SW480 (cell line): ENCODE data around the gene TMPRSS6.

Experiments
- DNase-seq: peaks from one replicate; pipeline ENCODE4 v3.0.0-alpha.2; 2016; ENCODE audit warnings: low spot score

TMPRSS6 gene

DNA sequence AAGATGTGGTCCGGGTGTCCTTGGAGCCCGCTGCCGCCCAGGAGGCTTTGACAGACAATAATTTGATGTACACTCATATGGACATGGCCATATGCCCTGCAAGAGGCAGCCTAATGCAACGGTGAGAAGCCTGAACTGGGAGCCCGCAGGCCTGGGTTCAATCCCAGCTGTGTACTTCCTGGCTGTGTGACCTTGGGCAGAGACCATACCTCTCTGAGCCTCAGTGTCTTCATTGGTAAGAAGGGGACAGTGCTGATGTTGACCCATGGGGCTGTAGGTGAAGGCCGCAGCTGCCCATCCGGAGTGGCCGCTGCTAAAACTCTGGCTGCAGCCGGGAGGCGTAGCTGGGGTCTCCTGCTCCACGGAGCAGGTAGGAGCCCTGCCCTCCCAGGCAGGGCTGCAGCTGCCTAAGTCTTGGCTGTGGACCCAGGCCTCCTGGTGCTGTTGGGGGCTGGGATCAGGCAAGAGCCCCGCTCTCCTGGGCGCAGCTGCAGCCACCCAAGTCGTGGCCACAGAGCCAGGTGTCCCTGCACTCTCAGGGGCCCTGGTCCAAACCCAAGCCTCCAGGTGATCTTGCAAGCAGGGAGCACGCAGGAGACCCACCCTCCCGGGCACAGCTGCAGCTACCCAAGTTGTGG is 31.3 kb upstream of the TMPRSS6 start:
- DNase-seq = no peak

- DNase-seq = no peak
Measured at GRCh38 chr22:37139762-37140161, 30.2 kb upstream of the TMPRSS6 start.

- DNase-seq = no peak
Measured at GRCh38 chr22:37138849-37139561, 29.5 kb upstream of the TMPRSS6 start.

GRCh38 chr22:37137903-37138665 is 28.6 kb upstream of the TMPRSS6 start:
- DNase-seq = no peak

DNA sequence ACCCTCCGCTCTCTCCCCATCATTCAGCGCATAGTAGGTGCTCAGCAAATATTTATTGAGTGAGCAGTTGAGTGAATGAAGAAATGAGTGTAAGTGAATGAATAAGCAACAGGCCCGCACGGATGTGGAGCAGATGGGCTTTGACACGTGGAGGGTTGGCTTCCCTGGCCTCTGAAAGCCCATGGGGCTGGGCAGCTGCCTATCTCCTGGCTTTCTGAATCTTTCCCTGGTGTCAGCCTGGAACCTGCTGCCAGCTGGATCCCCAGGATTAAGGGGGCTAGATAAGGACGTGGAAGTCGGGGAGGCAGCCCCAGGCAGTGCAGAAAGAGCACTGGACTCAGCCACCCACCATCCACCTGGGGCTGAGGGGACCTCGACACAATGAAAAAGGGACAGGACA is 27.6 kb upstream of the TMPRSS6 start:
- no peak for DNase-seq

DNA sequence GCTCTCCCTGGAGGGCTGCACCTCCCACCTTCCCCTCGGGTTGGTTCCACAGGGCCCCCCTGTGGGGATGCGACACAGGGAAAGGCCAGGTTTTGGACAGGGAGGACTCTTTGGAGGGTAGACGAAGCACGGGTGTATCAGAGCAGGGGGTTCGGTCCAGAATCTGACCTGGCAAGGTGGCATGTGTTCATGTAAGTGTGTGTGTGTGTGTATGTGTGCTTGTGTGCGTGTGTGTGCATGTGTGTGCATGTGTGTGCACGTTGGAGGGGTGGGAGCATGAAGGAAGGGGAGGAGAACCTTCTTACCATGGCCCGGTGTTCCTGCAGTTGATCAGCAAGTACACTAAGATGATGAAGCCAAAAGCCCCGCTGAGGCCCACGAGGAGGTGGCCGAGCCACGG is 25.5 kb upstream of the TMPRSS6 start:
- DNase-seq = no peak

DNA sequence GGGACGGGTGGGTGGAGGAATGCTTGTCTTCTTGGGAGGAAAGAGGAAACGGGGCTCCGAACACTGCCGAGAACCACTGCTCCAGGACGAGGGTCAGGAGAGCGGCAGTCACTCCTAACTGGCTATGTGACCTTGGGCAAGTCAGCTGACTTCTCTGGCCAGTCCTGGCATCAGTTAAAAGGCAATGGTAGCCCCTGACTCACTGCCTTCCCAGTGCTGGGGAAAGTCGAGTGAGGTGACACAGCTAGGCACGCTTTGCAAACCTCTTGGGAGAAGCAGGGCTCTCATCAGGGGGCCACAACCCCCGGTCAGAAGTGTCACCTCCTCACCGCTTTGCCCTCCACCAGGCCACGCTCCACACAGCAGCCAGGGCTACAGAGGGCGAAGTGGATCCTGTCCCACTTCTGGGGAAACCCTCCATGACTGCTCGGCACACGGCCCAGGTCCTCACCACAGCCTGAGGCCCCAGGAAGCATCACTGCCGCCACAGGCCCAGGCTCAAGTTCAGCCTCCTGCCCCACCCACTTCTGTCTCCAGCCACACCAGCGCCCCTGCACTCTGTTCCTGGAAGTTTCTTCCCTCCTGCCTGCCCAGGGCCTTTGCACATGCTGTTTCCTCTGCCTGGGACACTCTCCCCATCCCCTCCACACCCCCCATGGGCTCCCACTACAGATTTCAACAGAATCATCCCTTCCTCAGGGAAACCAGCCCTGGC is 23.9 kb upstream of the TMPRSS6 start:
- no peak for DNase-seq

- no peak for DNase-seq
Measured at GRCh38 chr22:37132773-37133172, 23.3 kb upstream of the TMPRSS6 start.

- no peak for DNase-seq
Measured at GRCh38 chr22:37129866-37130441, 20.4 kb upstream of the TMPRSS6 start.

DNA sequence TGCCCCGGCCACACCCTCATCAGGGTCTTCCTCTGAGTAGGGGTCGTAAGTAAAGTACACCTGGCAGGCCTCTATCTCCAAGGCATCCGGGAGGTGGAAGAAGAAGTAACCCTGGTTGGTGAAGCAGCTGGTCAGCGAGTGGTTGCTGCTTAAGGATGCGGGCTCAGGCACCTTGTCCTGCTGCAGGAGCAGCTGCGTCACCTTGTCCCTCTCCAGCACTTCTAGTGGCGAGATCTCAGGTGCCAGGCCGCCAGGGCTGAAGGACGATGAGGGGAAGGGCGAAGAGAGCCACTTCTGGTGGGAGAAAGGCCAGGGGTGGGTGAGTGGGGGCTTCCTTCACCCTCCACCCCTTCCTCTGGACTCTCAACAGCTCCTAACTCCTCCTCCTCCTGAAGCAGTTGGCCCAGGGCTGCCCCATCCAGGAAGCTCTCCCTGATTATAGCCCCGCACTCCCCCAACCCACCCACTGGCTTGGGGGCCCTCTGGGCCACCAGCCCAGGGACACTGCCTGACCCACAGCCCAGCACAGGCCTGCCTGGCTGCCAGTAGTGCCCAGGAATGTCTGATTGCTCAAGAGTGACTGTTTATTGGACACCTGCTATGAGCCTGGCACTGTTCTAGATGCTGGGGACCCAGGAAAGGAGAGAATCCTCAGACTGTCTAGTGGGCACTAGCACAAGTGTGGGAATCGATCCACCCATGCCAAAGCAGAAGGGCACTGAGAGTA is 19.2 kb upstream of the TMPRSS6 start:
- DNase-seq = no peak

DNA sequence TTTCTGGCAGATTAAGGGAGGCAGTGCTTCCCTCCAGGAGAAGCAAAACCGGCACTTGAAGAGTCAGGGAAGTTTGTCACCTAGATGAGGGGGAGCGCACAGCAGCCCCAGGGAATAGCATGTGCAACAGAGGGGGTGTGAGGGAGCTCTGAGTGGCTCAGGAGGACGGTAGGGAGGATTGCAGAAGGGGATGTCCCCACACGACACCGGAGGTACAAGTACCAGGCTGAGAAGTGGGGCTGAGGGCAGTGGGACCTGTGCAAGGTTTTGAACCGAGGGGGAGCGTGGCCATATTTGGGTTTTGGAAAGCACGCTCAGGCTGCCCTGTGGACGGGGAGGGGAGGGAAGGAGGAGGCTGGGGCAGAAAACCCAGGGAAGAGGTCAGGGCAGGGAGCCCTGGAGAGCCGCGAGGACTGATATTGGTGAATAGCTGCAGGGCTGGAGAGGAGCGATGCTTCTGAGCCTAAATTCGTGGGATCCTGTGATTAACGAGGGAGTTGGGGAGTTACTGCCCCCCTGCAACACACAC is 17.9 kb upstream of the TMPRSS6 start:
- DNase-seq = no peak

DNA sequence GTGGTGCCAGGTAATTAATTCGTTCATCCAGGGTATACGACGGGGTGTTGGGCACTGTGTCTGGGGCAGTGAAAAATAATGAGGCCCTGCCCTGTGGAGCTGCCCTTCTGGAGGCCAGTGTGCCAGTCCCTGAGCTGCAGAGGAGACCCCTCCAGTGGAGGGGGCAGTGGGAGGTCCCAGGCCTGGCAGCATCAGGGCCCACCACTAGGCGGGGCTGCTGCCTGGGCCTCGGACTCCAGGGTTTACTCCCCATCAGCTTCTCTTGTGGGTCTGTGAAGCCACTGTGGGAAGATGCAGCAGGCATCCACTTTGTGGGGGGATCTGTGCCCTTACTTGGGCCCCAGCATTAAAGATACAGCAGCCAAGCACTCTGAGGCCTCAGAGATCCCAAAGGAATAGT is 17.4 kb upstream of the TMPRSS6 start:
- DNase-seq = no peak

DNA sequence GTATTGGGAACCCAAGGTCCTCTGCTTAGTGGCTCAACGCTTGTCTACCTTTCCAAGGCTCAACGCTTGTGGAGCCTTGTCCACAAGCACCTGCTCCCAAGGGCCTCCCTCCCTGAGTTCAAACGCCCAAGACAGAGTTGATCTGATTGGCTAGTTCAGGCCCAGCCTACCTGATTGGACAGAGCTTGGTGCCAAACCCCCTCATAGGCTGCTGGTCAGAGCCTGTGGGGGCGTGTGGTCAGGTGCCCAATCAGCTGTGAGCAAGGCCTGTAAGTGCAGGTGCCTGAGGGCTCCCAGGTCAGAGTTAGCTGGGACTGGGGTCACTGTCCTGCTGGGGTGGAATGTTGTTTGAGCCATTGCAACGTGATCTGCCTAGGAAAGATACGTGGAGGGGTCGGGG is 16.9 kb upstream of the TMPRSS6 start:
- peak; percentile 27 for DNase-seq

DNA sequence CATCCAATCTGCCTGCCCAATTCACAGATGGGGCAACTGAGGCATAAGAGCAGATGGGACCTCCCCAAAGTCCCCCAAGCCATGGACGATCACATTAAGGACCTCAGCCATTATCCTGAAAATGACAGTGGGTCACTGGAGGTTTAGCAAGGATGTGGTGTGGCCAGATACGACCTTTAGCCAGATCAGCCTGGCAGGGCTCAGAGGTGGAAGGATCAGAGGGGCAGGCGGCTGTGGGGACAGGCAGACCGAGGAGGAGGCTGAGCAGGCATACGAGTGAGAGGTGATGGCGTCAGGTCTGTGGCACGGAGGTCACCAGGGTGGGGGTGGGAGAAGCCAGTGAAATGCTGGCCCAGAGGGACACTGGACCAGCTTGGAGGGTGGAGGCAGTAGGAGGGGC is 14.1 kb upstream of the TMPRSS6 start:
- no peak for DNase-seq

DNA sequence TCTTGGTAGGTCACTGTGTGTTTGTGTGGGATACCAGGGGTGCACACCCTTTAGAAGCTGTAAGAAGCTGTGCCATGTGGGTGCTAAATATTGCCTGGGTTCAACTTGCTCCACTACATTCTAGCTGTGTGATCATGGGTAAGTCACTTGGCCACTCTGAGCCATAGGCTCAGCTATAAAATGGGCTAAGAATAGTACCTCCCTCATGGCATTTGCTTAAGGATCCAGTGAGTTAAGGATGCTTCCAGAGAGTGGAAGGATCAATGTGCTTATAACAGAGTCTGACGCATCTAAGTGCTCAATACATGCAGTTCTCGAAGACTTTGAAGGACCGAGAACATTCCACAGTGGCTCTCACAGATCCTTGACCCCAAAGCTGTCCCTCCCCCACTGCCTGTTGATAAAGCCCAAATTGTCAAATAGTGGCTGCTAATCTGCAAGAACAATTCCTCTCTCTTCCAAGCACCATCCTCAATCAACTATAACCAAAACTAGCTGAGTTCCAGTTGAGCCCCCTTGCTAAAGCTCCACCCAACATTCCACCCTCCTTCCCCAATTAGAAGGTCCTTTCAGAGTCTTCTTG is 13.2 kb upstream of the TMPRSS6 start:
- no peak for DNase-seq

DNA sequence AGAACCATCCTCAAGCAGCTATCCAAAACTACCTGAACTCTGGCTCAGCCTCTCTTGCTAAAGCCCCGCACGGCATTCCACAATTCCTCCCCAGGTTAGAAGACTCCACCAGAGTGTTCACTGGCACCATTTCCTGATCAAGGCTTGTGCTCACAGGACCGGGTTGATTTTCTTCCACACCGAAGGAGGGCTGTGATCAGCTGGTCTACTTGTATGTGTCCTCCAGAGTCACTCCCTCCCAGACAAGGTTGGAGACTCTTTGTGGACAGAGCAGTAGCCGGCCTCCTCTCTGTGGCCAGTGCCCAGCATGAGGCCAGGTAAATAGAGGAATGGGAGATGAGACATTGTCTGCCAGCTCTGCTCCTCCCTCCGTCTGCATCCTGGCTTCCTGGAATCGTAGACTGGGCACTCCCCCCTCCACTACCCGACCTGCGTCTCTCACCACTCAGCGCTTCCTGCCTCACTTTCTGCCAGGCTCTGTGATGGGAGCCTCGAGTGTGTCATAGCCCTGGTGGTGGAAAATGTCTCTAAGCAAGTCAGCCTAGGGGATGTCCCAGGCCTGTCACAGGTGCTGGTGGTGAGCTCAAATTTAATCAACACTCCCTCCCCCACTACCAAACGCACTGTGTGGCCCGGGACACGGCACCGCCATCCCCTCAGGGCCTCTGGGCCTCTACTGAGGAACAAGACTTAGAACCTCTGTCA is 12.5 kb upstream of the TMPRSS6 start:
- no peak for DNase-seq

DNA sequence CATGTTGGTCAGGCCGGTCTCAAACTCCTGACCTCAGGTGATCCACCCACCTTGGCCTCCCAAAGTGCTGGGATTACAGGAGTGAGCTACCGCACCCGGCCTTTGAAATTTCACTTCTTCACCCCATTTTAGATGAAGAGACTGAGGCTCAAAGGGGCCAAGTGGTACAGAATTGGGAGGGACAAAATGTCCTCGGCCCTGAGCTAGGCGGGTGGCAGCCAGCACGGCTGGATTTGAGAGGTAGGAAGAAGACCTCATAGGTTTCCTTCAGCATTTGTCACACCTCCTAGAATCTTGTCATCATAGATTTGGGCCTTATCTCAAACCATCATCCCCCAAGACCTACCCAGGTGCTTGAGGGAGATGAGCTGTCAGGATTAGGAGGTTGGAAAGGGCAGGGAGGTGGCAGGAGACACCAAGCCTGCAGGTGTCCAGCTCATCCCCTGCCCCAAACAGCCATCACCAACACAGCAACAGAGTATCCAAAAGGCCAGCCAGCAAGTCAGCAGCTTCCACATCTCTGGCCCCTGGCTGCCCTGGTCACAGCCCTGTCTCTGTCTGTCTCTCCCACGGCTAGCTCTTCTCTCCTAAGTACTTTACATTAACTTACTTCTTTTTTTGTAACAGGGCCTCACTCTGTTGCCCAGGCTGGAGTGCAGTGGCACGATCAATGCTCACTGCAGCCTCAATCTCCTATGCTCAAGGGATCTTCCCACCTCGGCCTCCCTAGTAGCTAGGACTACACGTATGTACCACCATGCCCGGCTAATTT is 11.2 kb upstream of the TMPRSS6 start:
- DNase-seq = no peak

DNA sequence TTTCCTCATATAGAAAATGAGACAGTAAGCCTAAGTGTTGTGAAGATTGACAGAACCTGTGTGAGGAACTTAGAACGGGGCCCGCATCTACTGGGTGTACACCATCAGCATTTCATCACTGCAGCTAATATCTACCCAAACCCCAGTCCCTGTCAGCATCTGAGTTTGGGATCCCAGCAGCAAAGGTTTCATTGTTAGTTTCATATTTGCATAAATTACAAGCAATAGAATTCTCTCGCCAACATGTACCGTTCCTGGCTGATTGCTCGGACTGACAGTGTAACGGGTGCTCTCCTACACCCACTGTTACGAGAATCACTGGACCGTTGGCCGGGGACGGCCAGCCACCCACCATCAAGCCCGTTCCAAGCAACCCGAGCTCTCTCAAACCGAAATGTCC is 10.4 kb upstream of the TMPRSS6 start:
- no peak for DNase-seq

DNA sequence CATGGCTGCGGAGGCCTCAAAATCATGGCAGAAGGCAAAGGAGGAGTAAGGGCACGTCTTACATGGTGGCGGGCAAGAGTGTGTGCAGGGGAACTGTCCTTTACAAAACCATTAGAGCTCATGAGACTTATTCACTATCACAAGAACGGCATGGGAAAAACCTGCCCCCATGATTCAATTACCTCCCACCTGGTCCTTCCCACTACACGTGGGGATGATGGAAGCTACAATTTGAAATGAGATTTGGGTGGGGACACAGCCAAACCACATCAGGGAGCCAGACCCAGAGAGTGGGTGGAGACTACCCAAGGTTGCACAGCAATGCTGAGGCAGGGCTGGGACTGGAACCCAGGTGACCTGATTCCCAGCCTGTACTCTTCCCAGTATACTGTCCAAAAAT is 8.6 kb upstream of the TMPRSS6 start:
- DNase-seq = no peak

- no peak for DNase-seq
Measured at GRCh38 chr22:37117092-37117491, 7.6 kb upstream of the TMPRSS6 start.
